HG03354 (cell line): ENCODE results near the gene KRT86.

Source experiments
- ATAC-seq: cut with Tn5 transposase; IDR thresholded peaks from one replicate; pipeline ENCODE4 v1.9.1; 2021; ENCODE audit warnings: mild to moderate bottlenecking; ENCODE audit not compliant: unreplicated experiment, poor library complexity, severe bottlenecking

Gene KRT86

GRCh38 chr12:52274521-52275120, at the start of gene KRT86:
Gene KRT86, plus strand, starts transcription at chr12:52274645. Its CDS starts 27,272 bp downstream, at chr12:52301917.
- no peak for ATAC-seq

- no peak for ATAC-seq
Measured at GRCh38 chr12:52225752-52226151, 48.7 kb upstream of the KRT86 start.

- no peak for ATAC-seq
Measured at GRCh38 chr12:52226446-52226845, 48.0 kb upstream of the KRT86 start.

GRCh38 chr12:52227606-52228166, 46.8 kb upstream of the KRT86 start:
- no peak for ATAC-seq

DNA sequence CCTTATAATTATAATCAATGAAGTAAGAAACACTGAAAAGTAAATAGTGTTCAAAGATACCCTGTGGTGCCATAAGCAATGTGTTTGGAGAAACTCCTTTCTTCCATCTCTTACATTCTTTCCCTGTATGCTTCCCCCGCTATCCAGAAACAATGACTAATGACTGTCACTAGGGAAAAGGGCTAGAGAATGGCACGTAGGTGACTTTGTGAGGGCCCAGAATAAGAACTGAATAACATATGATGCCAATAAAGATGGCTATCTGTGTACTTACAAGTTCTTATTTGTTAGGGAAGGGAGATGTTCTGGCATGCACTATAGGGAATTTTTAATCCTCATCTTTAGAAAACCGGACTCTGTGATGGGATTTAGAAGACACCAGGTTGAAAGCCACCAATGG, 46.1 kb upstream of the KRT86 start:
- ATAC-seq: no peak

- no peak for ATAC-seq
Measured at GRCh38 chr12:52228931-52229330, 45.5 kb upstream of the KRT86 start.

DNA sequence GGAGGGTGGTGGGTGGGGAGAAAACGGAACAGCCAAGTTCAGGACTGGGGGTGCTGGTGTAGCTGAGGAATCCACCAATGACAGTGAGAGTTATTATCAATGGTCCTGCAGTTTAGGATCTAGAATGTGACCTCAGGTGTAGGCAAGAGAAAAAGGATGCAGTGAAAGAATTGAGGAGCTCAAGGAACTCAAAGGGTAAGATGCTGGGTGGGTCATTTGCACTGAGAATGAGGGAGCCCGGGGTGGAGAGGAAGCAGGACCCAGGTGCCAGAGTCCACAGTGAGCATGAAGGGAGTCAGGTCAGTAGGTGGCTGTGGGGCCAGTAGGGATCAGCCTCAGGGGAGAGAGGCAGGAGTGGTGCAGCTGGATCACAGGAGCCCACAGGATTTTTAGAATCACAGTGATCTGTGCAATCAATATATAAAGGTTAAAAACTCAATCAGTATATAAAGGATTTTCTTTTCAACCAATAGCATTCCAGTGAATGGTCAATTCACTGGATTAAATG, 44.6 kb upstream of the KRT86 start:
- no peak for ATAC-seq

GRCh38 chr12:52230364-52231281, 43.8 kb upstream of the KRT86 start:
- no peak for ATAC-seq

DNA sequence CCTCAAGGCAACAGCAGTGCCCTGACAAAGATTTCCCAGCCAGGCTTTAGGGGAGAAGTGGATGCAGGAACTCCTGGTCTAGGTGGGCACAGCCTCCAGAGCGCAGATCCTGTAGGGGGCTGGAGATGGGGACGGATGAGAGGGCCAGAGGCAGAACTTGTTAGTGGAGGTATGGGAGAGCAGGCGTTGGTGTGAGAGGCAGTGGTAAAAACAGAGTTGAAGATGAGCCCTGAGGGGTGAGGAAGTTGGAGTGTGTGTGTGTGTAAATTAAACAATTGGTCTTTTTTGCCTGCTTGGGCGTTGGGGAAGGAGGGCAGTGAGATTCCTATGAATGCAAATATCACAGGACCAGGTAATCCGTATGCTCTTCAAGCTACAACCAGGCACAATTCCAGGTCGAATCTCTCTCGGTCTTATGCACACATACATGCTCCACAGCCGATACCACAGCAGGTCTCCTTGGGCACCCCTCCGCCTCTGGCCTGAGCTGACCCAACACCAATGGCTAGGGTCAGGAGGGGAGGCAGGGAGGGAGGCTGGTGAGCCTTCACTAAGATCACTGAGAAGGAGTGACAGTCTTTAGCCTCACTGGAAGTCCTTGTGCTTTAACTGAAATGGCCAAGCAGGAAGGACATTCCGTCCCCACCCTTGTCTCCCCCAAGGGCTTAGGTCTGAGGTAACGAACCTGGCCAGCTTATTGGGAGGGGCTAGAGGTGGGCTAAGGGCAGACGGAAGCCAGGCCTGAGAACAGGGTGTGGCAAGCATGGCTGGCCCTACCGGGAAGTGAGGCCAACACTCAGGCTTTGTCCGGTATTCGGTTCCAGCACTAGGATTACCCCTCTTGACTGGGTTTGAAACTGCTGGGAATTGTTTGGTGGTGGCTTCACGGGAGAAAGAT, 42.9 kb upstream of the KRT86 start:
- ATAC-seq: no peak

GRCh38 chr12:52232203-52232673, 42.2 kb upstream of the KRT86 start:
- ATAC-seq: no peak

GRCh38 chr12:52232674-52233461, 41.6 kb upstream of the KRT86 start, which contains the start of gene KRT7:
Gene KRT7, plus strand, starts transcription at chr12:52233243. Its CDS starts 54 bp downstream, at chr12:52233297.
- ATAC-seq: no peak

DNA sequence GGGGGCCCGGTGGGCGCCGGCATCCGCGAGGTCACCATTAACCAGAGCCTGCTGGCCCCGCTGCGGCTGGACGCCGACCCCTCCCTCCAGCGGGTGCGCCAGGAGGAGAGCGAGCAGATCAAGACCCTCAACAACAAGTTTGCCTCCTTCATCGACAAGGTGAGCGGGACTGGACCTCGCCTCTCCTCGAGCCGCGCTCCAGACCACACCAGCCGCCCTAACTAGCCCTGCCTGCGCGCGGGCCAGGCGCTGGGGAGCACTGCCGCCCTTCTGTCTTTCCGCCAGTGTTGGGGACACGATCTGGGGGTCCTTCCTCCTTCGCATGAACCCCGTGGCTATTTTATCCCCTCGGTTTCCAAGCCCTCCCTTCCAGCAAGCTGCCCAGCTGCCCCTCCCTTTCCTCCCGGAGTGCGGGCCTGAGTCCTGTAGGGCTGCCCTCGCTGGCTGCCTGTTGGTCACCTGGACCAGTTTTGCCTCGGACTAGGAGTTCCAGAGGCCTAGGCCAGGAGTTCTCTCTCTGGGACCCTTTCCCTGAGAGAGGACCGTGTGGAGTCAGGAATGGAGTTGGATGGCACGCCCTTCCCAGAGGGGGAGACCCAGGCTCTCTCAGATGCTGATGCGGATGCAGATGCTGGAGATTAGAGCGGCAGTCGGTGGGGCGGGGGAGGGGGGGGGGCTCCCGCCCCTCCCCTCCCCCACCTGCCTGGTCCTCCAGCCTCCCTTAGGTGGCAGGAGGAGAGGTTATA, 40.8 kb upstream of the KRT86 start:
- ATAC-seq: no peak

DNA sequence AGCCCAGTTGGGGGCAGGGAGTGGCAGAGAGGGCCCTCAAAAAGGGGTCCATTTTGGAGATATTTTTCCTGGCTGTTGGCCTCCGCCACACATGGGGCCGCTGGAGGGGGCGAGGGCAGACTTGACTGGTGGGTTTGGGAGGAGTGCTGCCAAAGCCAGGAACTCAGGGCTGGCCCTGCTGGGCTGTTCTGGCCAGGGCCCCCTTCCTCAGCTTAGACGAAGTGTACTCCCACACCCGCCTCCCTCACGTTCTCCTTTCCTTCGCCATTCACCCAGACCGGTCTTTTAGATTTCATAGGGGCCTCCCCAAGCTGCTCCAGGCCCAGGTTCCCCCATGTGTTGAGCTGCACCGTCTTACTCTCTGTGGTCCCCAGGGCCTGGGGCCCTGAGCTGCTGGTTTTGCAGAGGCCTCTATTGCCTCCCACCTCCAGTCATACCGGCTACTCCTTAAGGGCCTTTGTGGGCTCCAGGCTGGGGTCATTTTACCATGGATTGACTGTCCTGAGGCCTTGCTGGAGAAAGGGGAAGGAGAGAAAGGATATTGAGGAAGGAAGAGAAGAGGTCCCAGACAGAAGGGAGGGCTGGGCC, 40.1 kb upstream of the KRT86 start:
- ATAC-seq: no peak

- no peak for ATAC-seq
Measured at GRCh38 chr12:52235001-52235764, 39.3 kb upstream of the KRT86 start.

GRCh38 chr12:52235822-52236361, 38.6 kb upstream of the KRT86 start:
- no peak for ATAC-seq

- no peak for ATAC-seq
Measured at GRCh38 chr12:52236386-52237050, 37.9 kb upstream of the KRT86 start.
